Measurements from ENCODE around the gene ZBTB48. TPM values are rescaled to one million over a fixed set of nuclear protein-coding genes. Genes with fewer than 3 reads are reported as not detected.

The ZBTB48 gene
- total RNA-seq, 1 donor from 2014 or later: 18.3 TPM

DNA sequence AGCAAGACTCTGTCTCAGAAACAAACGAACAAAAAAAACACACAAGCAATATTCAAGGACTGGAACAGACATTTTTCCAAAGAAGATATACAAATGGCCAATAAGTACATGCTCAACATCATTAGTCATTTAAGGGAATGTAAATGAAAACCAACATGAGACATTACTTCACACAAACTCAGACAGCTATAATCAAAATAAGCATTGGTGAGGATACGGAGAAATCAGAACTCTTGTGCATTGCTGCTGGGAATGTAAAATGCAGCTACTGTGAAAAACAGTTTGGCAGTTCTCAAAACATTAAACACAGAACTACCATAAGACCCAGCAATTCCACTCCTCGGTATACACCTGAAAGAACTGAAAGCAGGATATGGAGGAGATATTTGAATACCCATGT is 40.8 kb upstream of the ZBTB48 start:
- H3K9me3 Mint-ChIP-seq: no peaks in the 10 kb centered on the region
- no peak for DNase-seq (ENCODE audit: low spot score)
- Histone ChIP-seq H3K36me3 (peaks cover 14% of the 10 kb centered on the region), H3K27ac (no peak overlapping the region), H3K9me3 (ENCODE audit: low read depth) (no peaks in the 10 kb centered on the region), H3K4me1 (no peaks in the 10 kb centered on the region), H4K20me1 (ENCODE audit: low read depth) (peaks cover 2% of the 10 kb centered on the region), H3K4me3 (no peak overlapping the region), H3K4me2 (no peak overlapping the region), H3K9ac (no peak overlapping the region), H3F3A (ENCODE audit: low read depth) (no peaks in the 10 kb centered on the region), H3K27me3 (no peaks in the 10 kb centered on the region), H2AFZ (replicated peaks) (no peak overlapping the region), H3K79me2 (ENCODE audit: low read depth) (peaks cover 4% of the 10 kb centered on the region)
- TF ChIP-seq EZH2 (IDR thresholded peaks at IDR 0.05) (no peak), EZH2phosphoT487 (IDR thresholded peaks at IDR 0.05) (no peak)
- TF ChIP-seq, protein P1, sequence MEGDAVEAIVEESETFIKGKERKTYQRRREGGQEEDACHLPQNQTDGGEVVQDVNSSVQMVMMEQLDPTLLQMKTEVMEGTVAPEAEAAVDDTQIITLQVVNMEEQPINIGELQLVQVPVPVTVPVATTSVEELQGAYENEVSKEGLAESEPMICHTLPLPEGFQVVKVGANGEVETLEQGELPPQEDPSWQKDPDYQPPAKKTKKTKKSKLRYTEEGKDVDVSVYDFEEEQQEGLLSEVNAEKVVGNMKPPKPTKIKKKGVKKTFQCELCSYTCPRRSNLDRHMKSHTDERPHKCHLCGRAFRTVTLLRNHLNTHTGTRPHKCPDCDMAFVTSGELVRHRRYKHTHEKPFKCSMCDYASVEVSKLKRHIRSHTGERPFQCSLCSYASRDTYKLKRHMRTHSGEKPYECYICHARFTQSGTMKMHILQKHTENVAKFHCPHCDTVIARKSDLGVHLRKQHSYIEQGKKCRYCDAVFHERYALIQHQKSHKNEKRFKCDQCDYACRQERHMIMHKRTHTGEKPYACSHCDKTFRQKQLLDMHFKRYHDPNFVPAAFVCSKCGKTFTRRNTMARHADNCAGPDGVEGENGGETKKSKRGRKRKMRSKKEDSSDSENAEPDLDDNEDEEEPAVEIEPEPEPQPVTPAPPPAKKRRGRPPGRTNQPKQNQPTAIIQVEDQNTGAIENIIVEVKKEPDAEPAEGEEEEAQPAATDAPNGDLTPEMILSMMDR (IDR thresholded peaks at IDR 0.05): no peak
- no peaks in the 10 kb centered on the region for H3K4me1 Mint-ChIP-seq
- H3K27ac Mint-ChIP-seq: no peak overlapping the region
- H3K27me3 Mint-ChIP-seq (ENCODE audit: insufficient read depth, low read depth): peaks cover 2% of the 10 kb centered on the region
- H3K4me3 Mint-ChIP-seq: no peak overlapping the region
- peaks cover 1% of the 10 kb centered on the region for H3K36me3 Mint-ChIP-seq

DNA sequence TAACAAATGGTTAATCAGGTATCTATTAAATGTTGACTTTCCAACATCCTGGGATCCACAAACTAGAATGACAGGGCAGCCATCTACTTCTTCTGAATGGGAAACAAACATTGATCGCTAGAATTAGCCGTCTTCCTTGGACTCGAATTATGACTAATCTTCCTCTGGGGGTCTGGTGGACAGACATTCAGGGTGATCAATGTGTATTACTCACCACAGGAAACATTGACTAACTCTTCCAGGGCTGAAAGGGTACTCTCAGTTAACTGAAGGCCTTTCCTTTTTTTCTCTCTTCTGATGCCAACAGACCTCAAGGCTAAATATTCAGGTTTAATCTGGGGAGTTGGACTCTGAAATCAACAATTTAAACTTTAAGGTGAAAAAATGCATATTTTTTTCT is 35.0 kb upstream of the ZBTB48 start:
- Histone ChIP-seq H3K9me3 (ENCODE audit: low read depth) (no peaks in the 10 kb centered on the region), H3K4me2 (no peak overlapping the region), H3K27me3 (no peaks in the 10 kb centered on the region), H3K27ac (no peak overlapping the region), H3K4me1 (no peaks in the 10 kb centered on the region), H3K9ac (no peak overlapping the region), H3K79me2 (ENCODE audit: low read depth) (no peaks in the 10 kb centered on the region), H3K4me3 (no peak overlapping the region), H4K20me1 (ENCODE audit: low read depth) (peaks cover 10% of the 10 kb centered on the region), H3K36me3 (peaks cover 8% of the 10 kb centered on the region), H2AFZ (replicated peaks) (no peak overlapping the region), H3F3A (ENCODE audit: low read depth) (peaks cover 3% of the 10 kb centered on the region)
- Mint-ChIP-seq H3K4me3 (no peak overlapping the region), H3K27me3 (ENCODE audit: insufficient read depth, low read depth) (no peaks in the 10 kb centered on the region), H3K9me3 (no peaks in the 10 kb centered on the region), H3K27ac (no peak overlapping the region), H3K4me1 (no peaks in the 10 kb centered on the region), H3K36me3 (peaks cover 22% of the 10 kb centered on the region)
- TF ChIP-seq EZH2phosphoT487 (IDR thresholded peaks at IDR 0.05) (no peak), EZH2 (IDR thresholded peaks at IDR 0.05) (no peak)
- TF ChIP-seq, protein P1 (IDR thresholded peaks at IDR 0.05): no peak
- no peak for DNase-seq (ENCODE audit: low spot score)

DNA sequence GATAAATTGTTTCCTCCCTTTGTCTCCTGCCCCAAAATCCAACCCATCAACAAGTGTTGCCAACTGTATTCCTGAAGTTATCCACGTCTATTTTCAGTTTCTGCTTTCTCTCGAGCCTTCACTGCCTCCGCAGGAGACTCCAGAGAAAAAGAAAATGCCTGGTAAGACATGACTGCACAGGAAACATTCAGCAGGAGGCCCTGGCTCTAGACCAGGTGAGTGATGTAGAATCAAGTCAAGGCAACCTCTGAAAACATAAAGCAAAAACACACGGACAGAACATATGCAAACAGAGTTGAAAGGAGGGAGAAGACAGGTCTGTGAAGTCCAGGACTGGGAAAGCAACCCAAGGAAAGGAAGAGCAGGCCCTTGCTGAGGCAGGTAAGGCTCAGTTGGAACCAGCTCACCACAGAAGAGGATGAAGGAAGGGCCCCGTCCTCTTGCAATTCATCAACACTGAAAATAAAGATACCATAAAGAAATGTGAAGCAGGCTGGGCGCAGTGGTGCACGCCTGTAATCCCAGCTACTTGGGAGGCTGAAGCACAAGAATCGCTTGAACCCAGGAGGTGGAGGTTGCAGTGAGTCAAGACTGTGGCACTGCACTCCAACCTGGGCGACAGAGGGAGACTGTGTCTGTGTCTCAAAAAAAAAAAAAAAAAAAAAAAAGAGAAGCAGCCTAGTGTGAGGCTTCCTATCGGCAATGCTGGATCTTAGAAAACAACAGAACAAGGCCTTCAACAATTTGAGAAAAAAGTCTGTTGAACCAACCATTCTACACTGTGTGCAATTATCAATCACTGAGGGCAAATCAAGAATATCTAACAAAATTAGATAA is 34.3 kb upstream of the ZBTB48 start:
- no peak overlapping the region for H3K27ac Mint-ChIP-seq
- no peaks in the 10 kb centered on the region for H3K79me2 ChIP-seq (ENCODE audit: low read depth)
- peaks cover 24% of the 10 kb centered on the region for H3K36me3 Mint-ChIP-seq

More for the DNA sequence above, 34.3 kb upstream of the ZBTB48 start:
- H3K4me3 ChIP-seq: no peak overlapping the region
- peaks cover 3% of the 10 kb centered on the region for H3F3A ChIP-seq (ENCODE audit: low read depth)
- peaks cover 10% of the 10 kb centered on the region for H4K20me1 ChIP-seq (ENCODE audit: low read depth)
- H3K27me3 ChIP-seq: no peaks in the 10 kb centered on the region
- no peak overlapping the region for H2AFZ ChIP-seq (replicated peaks)
- H3K9ac ChIP-seq: no peak overlapping the region
- H3K36me3 ChIP-seq: peaks cover 8% of the 10 kb centered on the region
- Mint-ChIP-seq H3K4me3 (no peak overlapping the region), H3K9me3 (no peaks in the 10 kb centered on the region), H3K4me1 (no peaks in the 10 kb centered on the region), H3K27me3 (ENCODE audit: insufficient read depth, low read depth) (no peaks in the 10 kb centered on the region)
- no peaks in the 10 kb centered on the region for H3K9me3 ChIP-seq (ENCODE audit: low read depth)
- TF ChIP-seq EZH2 (IDR thresholded peaks at IDR 0.05) (no peak), EZH2phosphoT487 (IDR thresholded peaks at IDR 0.05) (no peak)
- TF ChIP-seq, protein P1 (IDR thresholded peaks at IDR 0.05): no peak
- no peak overlapping the region for H3K27ac ChIP-seq
- DNase-seq (ENCODE audit: low spot score): no peak
- H3K4me2 ChIP-seq: no peak overlapping the region
- H3K4me1 ChIP-seq: no peaks in the 10 kb centered on the region

Measured in neural progenitor cell (in vitro differentiated cells).